Right cardiac atrium (tissue), 5 donors: Measurements from ENCODE around the gene GALNT9. TPM values are rescaled to one million over a fixed set of nuclear protein-coding genes. Genes with fewer than 3 reads are reported as not detected.
"Not testable (repeated sequence)": the region's sequence is repeated elsewhere in the genome, so short reads cannot be mapped to it uniquely, and the experiment has no call there.

Experiments used
- ATAC-seq, 2 donors: fragments of 200-7000 bp; cut with Tn5 transposase; one replicate each; pipeline versions ENCODE4 v1.8.0 to v1.9.1; 2020; ENCODE audit warnings: moderate library complexity in 2 of 2, mild to moderate bottlenecking in 1 of 2
- DNase-seq, 3 donors: peaks; one replicate each; pipeline ENCODE4 v3.0.0-alpha.2; 2020
- H3K27ac ChIP-seq: one replicate; pipeline ENCODE4 v1.5.1; 2013; ENCODE audit warnings: mild to moderate bottlenecking, low read length, control low read depth, moderate library complexity
- H3K27me3 ChIP-seq: one replicate; pipeline ENCODE4 v1.6.1; 2013; ENCODE audit not compliant: control insufficient read depth, insufficient read depth
- H3K4me1 ChIP-seq: one replicate; pipeline ENCODE4 v1.6.1; 2013; ENCODE audit warnings: low read length; ENCODE audit not compliant: control insufficient read depth, insufficient read depth
- H3K4me3 ChIP-seq: one replicate; pipeline ENCODE4 v1.5.1; 2013; ENCODE audit warnings: low read length, control low read depth
- H3K9me3 ChIP-seq: one replicate; pipeline ENCODE4 v1.6.1; 2013; ENCODE audit warnings: low read length; ENCODE audit not compliant: control insufficient read depth
- WGBS: extraction: QIAGEN DNeasy Blood & Tissue Kit; methylation state at CpG from one replicate; pipeline ENCODE4 v1.1.7; 2013; 5-methylcytosine and 5-hydroxymethylcytosine counted together
- intact Hi-C, 4 donors: fragments of 100-400 bp; cut with DNase I; formaldehyde crosslinking; loops; one replicate each; pipeline versions ENCODE4 v1.11.0 to v1.14.0; 2022 to 2023
- polyA plus RNA-seq: library from polyadenylated mRNA; stranded (reverse); fragments of 200-250 nt; gene quantifications from one replicate; pipeline ENCODE4 v1.2.3, GENCODE V29; 2013
- total RNA-seq, 4 donors: library from RNA; stranded (reverse); fragmentation: NEBNext Ultra II Directional; extraction: Animal tissue kit (Norgen Biotek cat#: 25700); gene quantifications; one replicate each; pipeline ENCODE4 v1.2.1, GENCODE V29; 2021
- donor health status: healthy with polysubstance abuse.
- donor health status: DM: no; HTN: yes; CAD: no.
- donor health status: DM: no; HTN: no; CAD: no.
- donor health status: DM: no; HTN: yes; CAD: no; lungs with severe emphysema.
- donor health status: DM: yes; HTN: yes; CAD: no.

Gene GALNT9
- total and polyA plus RNA-seq, 5 donors = 0.05 to 0.21 (median 0.14) TPM; not detected in 2

DNA sequence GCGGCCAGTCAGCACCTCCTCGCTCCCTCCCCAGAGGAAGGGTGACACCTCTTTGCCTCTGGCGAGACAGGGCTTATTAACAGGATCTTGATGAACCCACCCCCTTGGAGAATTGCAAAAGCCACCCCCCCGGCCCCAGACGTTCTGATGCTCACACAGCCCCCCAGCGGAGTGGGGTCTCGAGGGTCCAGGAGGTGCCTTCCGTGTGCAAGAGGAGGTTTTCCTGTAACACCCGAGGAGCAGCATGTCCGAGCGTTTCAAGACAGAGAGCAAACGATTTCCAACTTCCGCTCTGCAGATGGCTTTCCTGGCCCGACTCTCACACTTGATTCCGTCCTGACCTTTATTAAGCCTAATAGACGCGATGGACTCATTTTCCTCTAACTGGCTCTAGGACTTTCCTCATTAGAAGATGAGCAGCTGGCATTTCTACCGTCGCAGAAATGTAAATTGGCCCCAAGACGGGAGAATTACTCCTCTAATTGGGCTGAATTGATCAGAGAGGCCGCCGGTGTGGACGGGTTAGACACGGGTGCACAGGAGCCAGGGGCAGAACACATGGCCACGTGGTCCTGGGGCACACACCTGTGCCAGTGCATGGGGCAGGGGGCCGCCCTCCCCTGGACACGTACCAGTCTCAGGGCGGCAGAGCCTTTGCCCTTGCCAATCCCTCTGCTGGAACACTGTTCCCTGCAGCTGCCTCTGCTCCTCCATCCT, 100.8 kb downstream of the GALNT9 start:
- WGBS = 51% methylated on average over 28 of the region's 28 CpGs
- intact Hi-C loops = no loop called here
- H3K4me3 ChIP-seq = no peak overlapping the region
- H3K27me3 ChIP-seq = no peaks in the 10 kb centered on the region
- no peak overlapping the region for H3K27ac ChIP-seq
- H3K4me1 ChIP-seq = no peaks in the 10 kb centered on the region
- ATAC-seq = no peak
- H3K9me3 ChIP-seq = no peaks in the 10 kb centered on the region
- DNase-seq = peak in 1 of 3 donors; percentile 42

DNA sequence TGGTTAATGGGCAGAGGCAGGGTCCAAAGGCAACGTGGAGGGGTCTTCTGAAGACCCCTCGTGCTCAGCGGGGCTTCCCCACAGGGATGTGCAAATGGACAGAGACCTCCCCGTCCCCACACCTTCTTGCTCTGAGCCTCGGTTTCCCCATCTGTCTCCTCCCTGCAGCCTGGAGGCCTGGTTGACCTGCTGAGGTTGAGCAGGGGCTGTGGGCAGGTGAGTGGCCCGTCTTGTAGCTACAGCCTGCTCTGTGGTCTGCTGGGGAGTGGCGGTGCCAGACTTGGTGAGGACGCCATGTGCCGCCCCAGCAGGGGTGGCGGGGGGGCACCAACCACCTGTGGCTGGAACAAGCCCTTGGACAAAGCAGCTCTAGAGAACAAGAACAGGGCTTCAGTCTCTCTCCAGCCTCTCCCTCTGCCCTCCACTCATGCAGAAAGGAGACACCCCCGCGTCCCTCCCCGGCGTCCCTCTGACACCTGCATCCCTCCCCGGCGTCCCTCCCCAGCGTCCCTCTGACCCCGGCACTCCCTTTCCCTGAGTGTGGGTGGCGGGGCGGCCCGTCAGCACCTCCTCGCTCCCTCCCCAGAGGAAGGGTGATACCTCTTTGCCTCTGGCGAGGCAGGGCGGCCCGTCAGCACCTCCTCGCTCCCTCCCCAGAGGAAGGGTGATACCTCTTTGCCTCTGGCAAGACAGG, 101.5 kb downstream of the GALNT9 start:
- intact Hi-C loops = no loop called here
- no peak overlapping the region for H3K27ac ChIP-seq
- no peak overlapping the region for H3K4me3 ChIP-seq
- H3K9me3 ChIP-seq = no peaks in the 10 kb centered on the region
- WGBS = 40% methylated on average over 26 of the region's 26 CpGs
- ATAC-seq (no peak), DNase-seq (peak in 1 of 3 donors; percentile 11)
- H3K27me3 ChIP-seq = no peaks in the 10 kb centered on the region
- no peaks in the 10 kb centered on the region for H3K4me1 ChIP-seq

DNA sequence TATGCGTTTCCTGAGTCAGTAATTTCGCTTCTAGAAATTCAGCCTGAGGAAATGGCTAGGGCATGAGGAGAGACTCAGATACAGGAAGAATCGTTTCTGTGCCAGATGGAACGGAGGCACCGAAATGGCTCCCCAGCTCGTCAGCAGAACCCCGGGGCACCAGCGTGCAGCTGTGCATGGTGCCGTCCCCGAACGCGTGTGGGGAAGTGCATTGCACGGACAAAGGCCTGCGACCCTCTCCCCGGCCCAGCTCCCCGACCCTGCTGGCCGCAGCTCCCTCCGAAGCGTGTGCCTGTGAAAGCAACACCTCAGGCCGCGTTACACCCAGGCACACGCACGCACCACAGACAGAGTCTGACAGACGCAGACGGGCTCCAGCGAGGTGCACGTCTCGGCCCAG, 102.3 kb downstream of the GALNT9 start:
- no peak for ATAC-seq
- peak in 1 of 3 donors; percentile 6 for DNase-seq
- intact Hi-C loops = no loop called here

DNA sequence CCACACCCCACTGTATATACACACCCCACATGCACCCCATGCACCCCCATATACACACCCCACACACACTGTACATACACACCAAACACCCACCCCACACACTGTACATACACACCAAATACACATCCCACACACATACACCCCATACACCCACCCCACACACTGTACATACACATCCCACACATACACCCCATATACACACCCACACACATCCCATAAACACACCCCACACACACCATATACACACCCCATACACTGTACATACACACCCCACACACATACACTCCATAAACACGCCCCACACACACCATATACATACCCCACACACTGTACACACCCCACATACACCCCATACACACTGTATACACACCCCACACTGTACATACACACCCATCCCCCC, 102.8 kb downstream of the GALNT9 start:
- Histone ChIP-seq H3K4me3 (no peak overlapping the region), H3K4me1 (no peaks in the 10 kb centered on the region), H3K27ac (no peak overlapping the region), H3K27me3 (no peaks in the 10 kb centered on the region), H3K9me3 (no peaks in the 10 kb centered on the region)
- no peak for DNase-seq
- intact Hi-C loops = no loop called here
- WGBS = 84% methylated on average over 1 of the region's 1 CpG
- ATAC-seq = peak in 1 of 2 donors; percentile 17

More for the DNA sequence above, 102.3 kb downstream of the GALNT9 start:
- Histone ChIP-seq H3K27ac (no peak overlapping the region), H3K4me3 (no peak overlapping the region), H3K27me3 (no peaks in the 10 kb centered on the region), H3K9me3 (no peaks in the 10 kb centered on the region), H3K4me1 (no peaks in the 10 kb centered on the region)
- WGBS = 67% methylated on average over 28 of the region's 28 CpGs

DNA sequence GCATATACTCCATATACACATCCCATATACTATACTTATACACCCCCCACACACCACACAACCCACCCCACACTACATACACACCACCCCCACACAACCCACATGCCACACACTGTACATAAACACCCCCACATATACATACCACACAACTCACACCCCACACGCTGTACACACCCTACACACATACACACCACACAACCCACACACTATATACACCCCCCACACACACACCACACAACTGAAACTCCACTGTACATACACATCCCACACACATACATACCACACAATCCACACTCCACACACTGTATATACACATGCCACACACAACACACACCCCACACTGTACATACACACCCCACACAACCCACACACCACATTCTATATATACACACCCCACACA, 104.2 kb downstream of the GALNT9 start:
- ATAC-seq (no peak), DNase-seq (no peak)
- H3K4me3 ChIP-seq = no peak overlapping the region
- intact Hi-C loops = no loop called here
- no peak overlapping the region for H3K27ac ChIP-seq
- H3K4me1 ChIP-seq = no peaks in the 10 kb centered on the region
- WGBS = 82% methylated on average over 1 of the region's 1 CpG
- H3K9me3 ChIP-seq = no peaks in the 10 kb centered on the region
- H3K27me3 ChIP-seq = no peaks in the 10 kb centered on the region

DNA sequence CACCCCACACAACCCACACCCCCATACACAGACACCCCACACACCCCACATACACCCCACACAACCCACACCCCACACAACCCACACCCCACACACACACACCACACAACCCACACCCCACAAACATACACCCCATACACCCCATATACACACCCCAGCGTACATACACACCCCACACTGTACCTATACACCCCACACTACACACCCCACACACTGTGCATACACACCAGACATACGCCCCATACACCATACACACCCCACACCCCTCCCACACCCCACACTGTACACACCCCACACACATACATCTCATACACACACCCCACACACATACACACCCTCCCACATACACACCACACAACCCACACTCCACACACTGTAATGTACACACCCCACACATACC, 104.9 kb downstream of the GALNT9 start:
- Histone ChIP-seq H3K4me3 (no peak overlapping the region), H3K4me1 (no peaks in the 10 kb centered on the region), H3K9me3 (no peaks in the 10 kb centered on the region), H3K27me3 (no peaks in the 10 kb centered on the region), H3K27ac (no peak overlapping the region)
- intact Hi-C loops = no loop called here
- no peak for ATAC-seq
- WGBS = 97% methylated on average over 2 of the region's 2 CpGs
- no peak for DNase-seq

DNA sequence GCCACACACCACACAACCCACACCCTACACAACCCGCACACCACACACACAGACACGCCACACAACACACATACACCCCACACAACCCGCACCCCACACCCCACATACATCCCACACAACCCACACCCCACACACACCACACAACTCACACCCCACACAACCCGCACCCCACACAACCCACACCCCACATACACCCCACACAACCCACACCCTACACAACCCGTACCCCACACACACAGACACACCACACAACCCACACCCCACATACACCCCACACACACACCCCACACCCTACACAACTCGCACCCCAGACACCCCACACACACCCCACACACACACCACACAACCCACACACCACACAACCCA, 106.6 kb downstream of the GALNT9 start:
- intact Hi-C loops = no loop called here
- ATAC-seq (no peak), DNase-seq (no peak)
- Histone ChIP-seq H3K27ac (no peak overlapping the region), H3K4me1 (no peaks in the 10 kb centered on the region), H3K9me3 (no peaks in the 10 kb centered on the region), H3K27me3 (no peaks in the 10 kb centered on the region), H3K4me3 (no peak overlapping the region)
- WGBS = 77% methylated on average over 6 of the region's 6 CpGs

DNA sequence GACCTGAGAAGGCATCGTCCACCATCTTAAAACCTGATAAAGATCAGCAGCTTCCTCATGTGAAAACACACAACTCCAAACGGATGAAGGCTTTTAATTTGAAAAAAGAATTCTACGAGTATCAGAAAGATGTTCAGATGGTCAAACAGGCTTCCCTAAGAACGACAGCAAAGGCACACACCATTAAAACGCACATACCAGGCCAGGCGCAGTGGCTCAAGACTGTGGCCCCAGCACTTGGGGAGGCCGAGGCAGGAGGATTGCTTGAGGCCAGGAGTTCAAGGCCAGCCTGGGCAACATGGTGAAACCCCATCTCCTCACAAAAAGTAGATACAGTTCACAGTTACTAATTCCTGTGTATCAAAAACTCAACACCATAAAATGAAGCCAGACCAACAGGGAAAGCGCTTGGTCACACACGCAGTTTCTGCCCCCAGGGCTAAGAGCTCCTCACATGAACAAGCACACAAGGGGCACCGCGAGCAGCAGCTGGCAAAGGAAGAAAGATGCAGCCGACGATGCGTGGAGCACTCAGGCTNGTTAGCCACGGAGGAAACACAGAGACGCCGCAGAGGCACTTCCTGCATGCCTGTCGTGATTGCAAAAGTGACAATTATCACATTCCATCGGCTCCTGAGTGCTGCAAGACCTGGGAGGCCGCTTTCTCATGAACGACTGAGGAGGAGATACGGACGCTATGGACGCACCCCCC, 107.1 kb downstream of the GALNT9 start:
- no peaks in the 10 kb centered on the region for H3K9me3 ChIP-seq
- 21% methylated on average over 24 of the region's 24 CpGs for WGBS
- DNase-seq = peak in 1 of 3 donors; percentile 30
- intact Hi-C loops = no loop called here
- no peaks in the 10 kb centered on the region for H3K4me1 ChIP-seq
- no peak overlapping the region for H3K27ac ChIP-seq
- no peak for ATAC-seq
- H3K27me3 ChIP-seq = no peaks in the 10 kb centered on the region
- no peak overlapping the region for H3K4me3 ChIP-seq

DNA sequence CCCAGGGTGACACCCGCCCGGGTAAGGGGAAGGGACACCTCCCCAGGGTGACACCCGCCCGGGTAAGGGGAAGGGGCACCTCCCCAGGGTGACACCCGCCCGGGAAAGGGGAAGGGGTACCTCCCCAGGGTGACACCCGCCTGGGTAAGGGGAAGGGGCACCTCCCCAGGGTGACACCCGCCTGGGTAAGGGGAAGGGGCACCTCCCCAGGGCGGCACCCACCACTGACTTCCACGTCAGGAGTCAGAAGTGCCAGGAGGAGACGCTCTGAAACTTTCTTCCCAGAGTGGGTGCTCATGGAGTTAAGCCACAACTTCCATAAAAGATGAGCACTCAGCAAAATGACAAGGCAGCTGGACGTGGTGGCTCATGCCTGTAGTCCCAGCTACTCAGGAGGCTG, 109.6 kb downstream of the GALNT9 start:
- 78% methylated on average over 12 of the region's 12 CpGs for WGBS
- H3K9me3 ChIP-seq, intact Hi-C loops, H3K27me3 ChIP-seq, DNase-seq, H3K27ac ChIP-seq, ATAC-seq, H3K4me3 ChIP-seq, H3K4me1 ChIP-seq: not testable (repeated sequence)

DNA sequence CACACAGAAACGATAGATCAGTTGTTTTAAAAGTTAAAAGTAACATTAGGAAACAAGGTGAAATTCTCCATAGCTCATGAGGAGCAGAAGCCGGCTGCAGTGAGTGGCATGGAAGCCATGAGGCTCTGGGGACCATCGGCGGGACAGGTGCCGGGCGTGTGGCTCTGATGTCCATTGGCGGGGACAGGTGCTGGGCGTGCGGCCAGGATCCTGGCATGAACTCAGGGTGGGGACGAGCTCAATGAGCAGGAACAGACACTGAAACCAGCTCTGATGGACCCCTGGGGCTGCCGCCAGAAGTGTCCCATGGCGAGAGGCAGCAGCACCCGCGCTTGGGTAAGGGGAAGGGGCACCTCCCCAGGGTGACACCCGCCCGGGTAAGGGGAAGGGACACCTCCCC, 110.1 kb downstream of the GALNT9 start:
- DNase-seq (peak in 2 of 3 donors; percentile 25 to 54), ATAC-seq (no peak)
- Histone ChIP-seq H3K27me3 (no peaks in the 10 kb centered on the region), H3K9me3 (no peaks in the 10 kb centered on the region), H3K4me1 (no peaks in the 10 kb centered on the region), H3K27ac (no peak overlapping the region), H3K4me3 (no peak overlapping the region)
- WGBS = 78% methylated on average over 16 of the region's 16 CpGs
- intact Hi-C loops = no loop called here

DNA sequence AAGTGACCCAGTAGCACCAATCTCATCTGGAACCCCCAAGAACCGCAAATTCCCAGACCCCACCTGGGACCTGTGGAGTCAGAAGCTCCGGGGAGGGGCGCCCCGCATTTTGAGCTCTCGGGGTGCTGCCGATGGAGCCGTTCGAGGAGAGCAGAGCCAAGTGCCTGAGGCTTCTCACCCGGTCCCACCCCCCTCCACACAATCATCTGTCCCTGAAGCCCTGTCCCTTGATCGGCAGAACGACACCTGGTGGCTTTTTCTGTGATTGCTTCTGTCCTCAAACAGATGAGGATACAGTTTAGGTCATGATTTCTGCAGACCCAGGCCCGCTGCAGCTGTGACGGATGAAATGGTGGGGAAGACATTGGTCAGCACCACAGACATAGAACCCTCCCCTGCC, 110.5 kb downstream of the GALNT9 start:
- no peak overlapping the region for H3K4me3 ChIP-seq
- H3K9me3 ChIP-seq = no peaks in the 10 kb centered on the region
- ATAC-seq = peak in 1 of 2 donors; percentile 17
- H3K27me3 ChIP-seq = no peaks in the 10 kb centered on the region
- intact Hi-C loops = no loop called here
- H3K27ac ChIP-seq = no peak overlapping the region
- no peaks in the 10 kb centered on the region for H3K4me1 ChIP-seq
- 43% methylated on average over 13 of the region's 13 CpGs for whole genome bisulfite sequencing
- DNase-seq = no peak
